NCI-H2107 (cell line): Measurements from ENCODE around the gene IL1RAPL1.
A peak's percentile ranks its signal among the peaks of the same experiment; 100 is the strongest.
"Not testable (repeated sequence)": the region's sequence is repeated elsewhere in the genome, so short reads cannot be mapped to it uniquely, and the experiment has no call there.

Experiments
- DNase-seq: peaks from one replicate; lab custom pipeline; 2025; lab: John Stamatoyannopoulos, UW

Gene IL1RAPL1

GRCh38 chrX:28787206-28787605 lies 200.0 kb downstream of the IL1RAPL1 start:
- no peak for DNase-seq

DNA sequence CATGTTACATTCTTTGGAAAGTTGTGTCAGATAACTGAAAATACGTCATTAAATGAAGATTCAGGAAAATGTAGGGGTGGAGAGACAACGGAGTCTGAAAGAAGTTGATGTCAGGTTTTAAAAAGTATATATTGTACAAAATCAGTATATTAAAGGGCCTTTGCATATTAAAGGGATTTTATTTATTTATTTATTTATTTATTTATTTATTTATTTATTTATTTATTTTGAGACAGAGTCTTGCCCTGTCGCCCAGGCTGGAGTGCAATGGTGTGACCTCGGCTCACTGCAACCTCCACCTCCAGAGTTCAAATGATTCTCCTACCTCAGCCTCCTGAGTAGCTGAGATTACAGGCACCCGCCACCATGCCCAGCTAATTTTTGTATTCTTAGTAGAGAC lies 213.4 kb downstream of the IL1RAPL1 start:
- not testable (repeated sequence) for DNase-seq

- no peak for DNase-seq
Measured at GRCh38 chrX:28802625-28803024, 215.4 kb downstream of the IL1RAPL1 start.

- no peak for DNase-seq
Measured at GRCh38 chrX:28835991-28836390, 248.7 kb downstream of the IL1RAPL1 start.

DNA sequence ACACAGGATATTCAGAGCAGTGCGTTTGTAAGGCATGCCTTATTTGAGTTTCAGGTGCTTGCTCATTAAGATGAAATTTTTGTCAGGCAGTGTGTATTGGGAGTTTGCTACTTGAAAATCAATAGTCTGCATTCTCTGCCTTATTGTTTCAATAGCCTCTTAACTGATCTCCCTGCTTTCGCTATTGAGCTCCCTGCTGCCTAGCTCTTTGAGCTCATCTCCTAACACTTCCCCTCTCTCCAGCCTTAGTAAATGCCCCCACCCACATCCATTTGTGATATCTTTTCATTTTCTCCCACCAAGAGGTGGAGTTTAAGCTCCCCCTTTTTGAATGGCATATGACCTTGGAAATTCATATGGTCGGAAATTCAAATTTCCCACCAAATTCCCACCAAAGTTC lies 256.6 kb downstream of the IL1RAPL1 start:
- no peak for DNase-seq

DNA sequence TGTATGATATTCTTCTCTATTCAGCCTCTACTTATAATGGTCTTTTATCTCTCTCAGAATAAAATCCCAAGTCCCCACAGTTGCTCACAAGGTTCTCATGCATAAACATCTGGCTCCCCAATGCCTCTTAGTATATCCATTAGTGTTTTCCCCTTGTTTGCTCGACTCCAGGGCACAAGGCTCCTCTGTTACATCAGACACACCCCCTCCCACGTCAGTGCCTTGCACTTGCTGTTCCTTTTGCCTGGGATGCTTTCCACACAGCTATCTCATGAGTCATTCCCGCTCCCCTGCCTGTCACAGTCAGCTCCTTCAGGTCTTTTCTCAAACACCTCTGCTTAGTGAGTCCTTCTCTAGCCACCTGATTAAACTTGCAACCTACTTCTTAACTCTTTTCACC lies 260.2 kb downstream of the IL1RAPL1 start:
- no peak for DNase-seq

DNA sequence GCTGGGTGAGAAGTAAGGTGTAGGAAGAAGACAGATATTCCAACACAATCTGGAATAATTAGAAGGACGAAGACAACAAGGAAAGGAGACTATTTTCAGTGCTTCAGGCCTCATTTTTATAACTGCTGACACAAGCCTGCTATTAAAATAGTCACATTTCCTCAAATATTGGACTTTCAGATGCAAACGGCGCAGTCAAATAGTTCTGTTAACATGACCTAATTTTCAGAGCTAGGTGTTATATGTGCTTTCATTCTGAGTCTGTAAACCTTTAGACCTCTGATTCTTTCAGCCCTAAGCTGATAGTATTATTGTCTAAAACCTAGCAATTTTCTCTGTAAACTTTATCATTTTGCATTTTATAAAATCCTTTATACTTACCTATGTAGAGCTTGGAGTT lies 261.5 kb downstream of the IL1RAPL1 start:
- DNase-seq = no peak

DNA sequence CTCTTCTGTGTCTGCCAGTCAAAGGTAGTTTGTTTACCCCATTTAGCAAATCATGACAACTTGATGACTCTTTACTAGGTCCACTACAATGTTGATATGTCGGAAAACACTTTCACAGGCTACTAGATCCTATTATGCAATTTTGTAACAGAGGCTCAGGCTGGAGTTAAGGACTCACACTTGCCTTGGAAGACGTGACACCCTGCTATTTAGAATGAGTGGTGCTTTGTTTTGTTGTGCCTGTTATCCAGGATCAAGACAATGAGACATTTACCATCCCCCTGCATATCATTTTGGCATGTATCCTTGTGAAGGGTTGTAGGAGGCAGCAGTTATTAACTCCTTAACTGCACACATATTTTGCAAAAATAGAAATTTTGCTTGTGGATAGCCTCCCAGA lies 263.7 kb downstream of the IL1RAPL1 start:
- DNase-seq = no peak

- no peak for DNase-seq
Measured at GRCh38 chrX:28851871-28852270, 264.6 kb downstream of the IL1RAPL1 start.

GRCh38 chrX:28854637-28855036 lies 267.4 kb downstream of the IL1RAPL1 start:
- no peak for DNase-seq

DNA sequence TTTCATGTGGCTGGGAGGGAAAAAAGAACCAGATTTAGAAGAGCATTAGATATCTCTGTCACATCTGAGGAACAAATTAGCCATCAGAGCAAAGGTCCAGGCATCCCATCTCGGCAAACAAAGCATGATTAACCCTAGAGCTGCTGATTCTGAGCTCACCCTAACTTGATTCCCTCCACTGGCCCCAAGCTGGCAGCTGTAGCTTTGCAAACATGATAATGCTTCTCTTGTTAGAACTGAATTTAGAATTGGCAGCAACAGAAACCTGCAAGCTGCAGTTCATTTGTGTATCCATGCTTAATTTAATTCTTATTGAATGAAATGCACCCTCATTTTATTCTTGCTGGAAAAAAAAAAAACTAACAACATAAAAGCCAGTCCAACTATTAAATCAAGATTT lies 289.2 kb downstream of the IL1RAPL1 start:
- DNase-seq = no peak

DNA sequence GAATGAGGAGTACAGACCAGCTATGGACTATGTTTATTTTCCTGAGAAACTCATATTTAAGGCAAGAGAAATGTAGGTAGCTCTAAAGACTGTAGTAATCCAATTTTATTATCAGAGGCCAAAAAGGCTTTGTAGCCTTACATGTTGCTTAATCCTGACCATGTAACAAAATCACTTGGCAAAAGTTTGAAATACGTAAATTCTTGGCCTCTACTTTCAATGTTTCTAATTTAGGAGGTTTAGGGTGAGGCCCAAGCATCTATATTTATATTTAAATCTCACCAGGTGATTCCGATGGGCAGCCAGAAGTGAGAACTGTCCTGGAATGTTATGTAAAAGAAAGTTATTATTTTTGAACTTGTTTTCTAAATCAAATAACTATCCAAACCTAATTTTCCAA lies 289.7 kb downstream of the IL1RAPL1 start:
- no peak for DNase-seq

DNA sequence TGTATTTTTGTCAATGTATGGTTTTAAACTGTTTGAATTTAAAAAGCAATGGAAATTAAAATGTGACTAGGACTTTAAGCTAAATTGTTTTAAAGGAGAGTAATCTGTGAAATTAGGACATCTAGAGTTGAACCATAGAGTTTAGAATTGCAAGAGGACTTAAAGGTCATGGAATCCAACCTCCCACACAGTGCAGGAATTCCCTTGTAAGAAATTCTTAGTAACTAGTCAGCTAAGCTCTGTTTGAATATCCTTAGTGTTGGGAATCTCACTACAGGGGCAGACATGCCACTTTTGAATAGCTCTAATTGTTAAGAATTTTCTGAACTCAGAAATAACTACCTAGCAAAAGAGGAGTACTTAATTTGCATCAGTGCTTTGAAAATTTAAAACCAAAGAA lies 292.9 kb downstream of the IL1RAPL1 start:
- DNase-seq = no peak

GRCh38 chrX:28884823-28885222 lies 297.6 kb downstream of the IL1RAPL1 start:
- no peak for DNase-seq

GRCh38 chrX:28888416-28888815 lies 301.2 kb downstream of the IL1RAPL1 start:
- DNase-seq = no peak

- no peak for DNase-seq
Measured at GRCh38 chrX:28889591-28890090, 302.4 kb downstream of the IL1RAPL1 start.

GRCh38 chrX:28901637-28902036 lies 314.4 kb downstream of the IL1RAPL1 start:
- DNase-seq = no peak

- no peak for DNase-seq
Measured at GRCh38 chrX:28910487-28910886, 323.2 kb downstream of the IL1RAPL1 start.

- DNase-seq = peak; percentile 47
Measured at GRCh38 chrX:28920153-28920943, 333.1 kb downstream of the IL1RAPL1 start.

GRCh38 chrX:28922106-28922505 lies 334.9 kb downstream of the IL1RAPL1 start:
- no peak for DNase-seq

DNA sequence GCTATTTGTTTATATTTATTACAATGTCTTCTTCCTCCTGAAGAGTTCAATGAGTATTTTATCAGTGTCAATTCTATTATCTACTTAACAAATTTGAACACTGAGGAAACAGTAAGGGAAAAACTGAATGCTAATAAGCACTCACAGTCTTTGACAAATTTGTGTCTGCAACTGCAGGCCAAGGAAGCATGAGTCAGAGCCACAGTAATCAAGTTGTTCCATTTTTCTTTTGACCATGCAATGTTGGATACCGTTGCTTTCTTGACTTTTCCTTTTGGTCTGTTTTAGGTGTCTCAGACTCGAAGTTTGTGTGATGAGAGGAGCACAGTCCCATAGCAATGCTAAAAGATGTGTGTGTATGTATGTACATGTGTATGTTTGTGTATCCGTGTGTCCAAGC lies 359.6 kb downstream of the IL1RAPL1 start:
- no peak for DNase-seq

DNA sequence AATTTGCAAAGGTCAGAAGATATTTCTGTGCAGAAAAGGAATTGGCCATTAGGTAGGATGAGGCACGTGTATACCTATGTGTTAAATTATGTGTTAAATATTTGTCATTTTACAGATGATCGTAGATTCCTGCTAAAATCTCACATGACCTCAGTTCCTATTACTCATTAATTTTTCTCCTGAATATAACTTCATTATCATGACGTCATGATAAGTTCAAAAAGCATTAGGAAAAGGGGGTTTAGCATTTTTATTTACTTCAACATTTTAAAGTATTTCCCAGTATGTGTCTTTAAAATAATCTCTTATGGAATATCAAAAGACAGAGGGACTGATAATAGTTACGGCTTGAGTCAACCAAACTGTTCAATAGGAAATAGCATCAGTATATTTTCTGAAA lies 372.8 kb downstream of the IL1RAPL1 start:
- DNase-seq = no peak

- no peak for DNase-seq
Measured at GRCh38 chrX:28966331-28966730, 379.1 kb downstream of the IL1RAPL1 start.

DNA sequence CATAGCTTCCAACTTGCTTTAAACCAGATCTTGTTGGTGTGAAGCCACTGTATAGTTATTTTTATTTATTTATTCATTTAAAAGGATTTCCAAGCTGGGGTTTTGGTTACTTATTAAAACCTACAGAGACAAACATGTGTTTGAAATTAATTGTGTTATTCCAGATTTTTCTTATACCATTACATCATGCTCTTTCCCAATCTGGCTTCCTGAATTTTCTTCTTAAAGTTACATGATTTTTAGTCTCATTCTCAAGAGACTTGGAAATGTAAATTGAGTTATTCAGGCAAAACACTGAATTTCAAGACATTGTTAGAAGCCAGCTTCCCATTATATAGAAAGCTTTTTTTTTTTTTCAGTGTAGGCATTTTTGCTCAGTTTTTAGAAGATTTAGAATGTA lies 381.9 kb downstream of the IL1RAPL1 start:
- no peak for DNase-seq
